Kidney tubule cell (primary cell): Measurements from ENCODE around the gene ARHGAP5.

ENCODE experiments used
- DNase-seq: peaks from one replicate; pipeline ENCODE4 v3.0.0-alpha.2; 2018; ENCODE audit warnings: low spot score

ARHGAP5 gene, protein sequence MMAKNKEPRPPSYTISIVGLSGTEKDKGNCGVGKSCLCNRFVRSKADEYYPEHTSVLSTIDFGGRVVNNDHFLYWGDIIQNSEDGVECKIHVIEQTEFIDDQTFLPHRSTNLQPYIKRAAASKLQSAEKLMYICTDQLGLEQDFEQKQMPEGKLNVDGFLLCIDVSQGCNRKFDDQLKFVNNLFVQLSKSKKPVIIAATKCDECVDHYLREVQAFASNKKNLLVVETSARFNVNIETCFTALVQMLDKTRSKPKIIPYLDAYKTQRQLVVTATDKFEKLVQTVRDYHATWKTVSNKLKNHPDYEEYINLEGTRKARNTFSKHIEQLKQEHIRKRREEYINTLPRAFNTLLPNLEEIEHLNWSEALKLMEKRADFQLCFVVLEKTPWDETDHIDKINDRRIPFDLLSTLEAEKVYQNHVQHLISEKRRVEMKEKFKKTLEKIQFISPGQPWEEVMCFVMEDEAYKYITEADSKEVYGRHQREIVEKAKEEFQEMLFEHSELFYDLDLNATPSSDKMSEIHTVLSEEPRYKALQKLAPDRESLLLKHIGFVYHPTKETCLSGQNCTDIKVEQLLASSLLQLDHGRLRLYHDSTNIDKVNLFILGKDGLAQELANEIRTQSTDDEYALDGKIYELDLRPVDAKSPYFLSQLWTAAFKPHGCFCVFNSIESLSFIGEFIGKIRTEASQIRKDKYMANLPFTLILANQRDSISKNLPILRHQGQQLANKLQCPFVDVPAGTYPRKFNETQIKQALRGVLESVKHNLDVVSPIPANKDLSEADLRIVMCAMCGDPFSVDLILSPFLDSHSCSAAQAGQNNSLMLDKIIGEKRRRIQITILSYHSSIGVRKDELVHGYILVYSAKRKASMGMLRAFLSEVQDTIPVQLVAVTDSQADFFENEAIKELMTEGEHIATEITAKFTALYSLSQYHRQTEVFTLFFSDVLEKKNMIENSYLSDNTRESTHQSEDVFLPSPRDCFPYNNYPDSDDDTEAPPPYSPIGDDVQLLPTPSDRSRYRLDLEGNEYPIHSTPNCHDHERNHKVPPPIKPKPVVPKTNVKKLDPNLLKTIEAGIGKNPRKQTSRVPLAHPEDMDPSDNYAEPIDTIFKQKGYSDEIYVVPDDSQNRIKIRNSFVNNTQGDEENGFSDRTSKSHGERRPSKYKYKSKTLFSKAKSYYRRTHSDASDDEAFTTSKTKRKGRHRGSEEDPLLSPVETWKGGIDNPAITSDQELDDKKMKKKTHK (N-terminal part only)

DNA sequence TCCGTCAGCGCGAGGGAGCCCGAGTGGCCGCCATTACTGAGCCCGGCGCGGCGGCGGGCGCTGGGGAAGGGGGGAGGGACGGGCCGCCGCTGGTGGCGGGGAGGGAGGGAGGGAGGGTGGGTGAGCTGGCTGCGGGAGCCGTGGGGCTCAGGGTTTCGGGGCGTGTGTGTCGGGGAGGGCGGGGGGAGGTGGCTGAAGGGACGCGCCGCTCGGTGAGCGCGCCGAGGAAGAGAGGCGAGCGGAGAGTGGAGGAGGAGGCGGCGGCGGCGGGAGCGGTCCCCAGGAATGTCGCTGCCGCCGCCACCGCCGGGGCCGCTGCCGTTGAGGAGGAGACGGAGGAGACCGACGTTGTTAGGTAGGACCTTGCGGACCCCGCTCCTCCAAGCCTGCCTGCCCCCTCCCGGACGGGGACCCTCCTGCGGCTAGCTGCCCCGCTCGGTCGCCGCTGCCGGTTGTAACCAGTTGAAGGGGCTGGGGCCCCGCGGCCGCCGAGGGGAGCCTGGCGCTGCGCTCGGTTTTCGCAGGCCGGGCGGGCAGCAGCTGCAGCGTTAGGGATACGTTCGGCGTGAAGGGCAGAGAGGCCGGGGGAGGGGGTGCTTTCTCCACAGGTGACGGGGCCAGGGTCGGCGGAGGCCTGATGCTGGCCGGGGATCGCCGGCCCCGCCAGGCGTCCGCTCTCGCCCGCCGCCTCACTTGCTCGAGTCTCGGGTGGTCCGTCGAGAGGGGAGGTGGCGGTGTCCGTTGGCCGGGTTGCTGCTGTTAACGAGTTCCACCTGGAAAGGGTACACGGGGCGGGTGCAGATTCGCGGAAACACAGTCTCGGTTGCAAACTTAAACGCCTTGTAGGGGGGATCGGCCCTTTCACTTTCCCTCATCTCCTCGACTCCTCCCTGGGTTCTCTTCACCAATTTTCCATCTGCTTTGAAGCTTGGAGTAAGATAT lies at the start of gene ARHGAP5:
Gene ARHGAP5 (plus strand): TSS at position 224 of the 942 bp plus-strand sequence. CDS start 13,366 bp downstream, outside the sequence.
- DNase-seq: no peak

DNA sequence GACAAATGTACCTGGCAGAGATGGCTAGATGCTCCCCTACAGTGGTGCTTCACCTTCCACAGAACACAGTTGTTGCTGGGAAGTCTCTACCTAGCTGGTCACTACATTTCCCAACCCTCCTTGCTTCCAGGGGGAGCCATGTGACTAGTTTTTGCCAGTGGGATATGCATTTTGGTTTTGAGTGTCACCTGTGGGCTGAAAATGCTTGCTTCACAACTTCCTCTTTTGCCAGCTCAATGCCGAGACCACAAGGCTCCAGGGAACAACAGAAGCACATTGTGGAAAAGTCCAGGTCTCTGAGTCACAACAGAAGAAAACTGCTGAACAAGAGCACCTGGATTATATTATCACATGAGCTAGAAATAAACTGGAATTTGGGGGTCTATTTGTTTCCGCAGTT lies 48.5 kb upstream of the ARHGAP5 start:
- DNase-seq: peak; percentile 92

DNA sequence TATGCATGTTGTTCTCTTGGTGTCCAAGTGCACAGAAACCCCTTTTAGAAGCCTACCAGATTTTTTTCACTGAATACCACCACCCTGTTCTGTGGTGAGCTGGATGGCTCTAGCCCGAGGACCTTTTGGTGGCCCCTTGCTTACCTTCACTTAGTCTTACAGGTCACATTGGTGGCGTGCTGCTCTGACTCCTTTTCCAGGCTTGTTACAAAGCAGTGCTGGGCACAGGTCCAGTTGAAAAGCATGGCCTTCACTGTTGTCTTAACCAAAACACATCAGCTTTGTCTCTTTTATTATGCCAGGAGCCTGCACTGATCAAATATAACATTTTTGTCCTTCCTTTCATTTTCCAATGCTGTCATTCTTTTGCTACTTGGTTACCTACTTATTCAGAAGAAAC lies 43.6 kb upstream of the ARHGAP5 start:
- DNase-seq: no peak

GRCh38 chr14:32038876-32039275 lies 38.2 kb upstream of the ARHGAP5 start:
- DNase-seq: peak; percentile 15

DNA sequence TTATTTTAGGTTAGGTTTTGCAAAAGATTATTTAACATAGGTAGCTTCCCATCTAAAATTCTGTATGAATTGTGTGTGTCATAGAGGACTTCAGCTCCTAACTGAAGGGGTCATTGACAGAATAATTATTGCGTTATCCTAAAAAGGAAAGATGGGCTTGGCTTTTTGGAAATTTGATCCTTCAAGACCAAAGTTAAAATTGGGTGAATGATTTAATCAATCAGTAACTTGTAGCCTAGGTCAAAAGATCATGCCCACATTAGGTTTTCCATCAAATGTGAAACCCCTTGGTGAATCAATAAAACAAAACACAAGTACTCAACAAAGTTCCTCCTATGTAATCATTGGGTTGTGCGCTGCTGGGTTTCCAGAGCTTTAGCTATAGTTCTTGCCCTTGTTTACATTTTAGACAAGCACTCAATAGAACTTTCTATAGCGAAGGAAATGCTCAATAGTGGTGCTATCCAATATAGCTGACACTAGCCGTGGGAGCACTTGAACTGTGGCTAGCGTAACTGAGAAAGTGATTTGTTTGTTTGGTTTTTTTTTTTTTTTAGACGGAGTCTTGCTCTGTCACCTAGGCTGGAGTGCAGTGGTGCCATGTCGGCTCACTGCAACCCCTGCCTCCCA lies 37.6 kb upstream of the ARHGAP5 start:
- DNase-seq: no peak

GRCh38 chr14:32043624-32044023 lies 33.5 kb upstream of the ARHGAP5 start:
- no peak for DNase-seq

DNA sequence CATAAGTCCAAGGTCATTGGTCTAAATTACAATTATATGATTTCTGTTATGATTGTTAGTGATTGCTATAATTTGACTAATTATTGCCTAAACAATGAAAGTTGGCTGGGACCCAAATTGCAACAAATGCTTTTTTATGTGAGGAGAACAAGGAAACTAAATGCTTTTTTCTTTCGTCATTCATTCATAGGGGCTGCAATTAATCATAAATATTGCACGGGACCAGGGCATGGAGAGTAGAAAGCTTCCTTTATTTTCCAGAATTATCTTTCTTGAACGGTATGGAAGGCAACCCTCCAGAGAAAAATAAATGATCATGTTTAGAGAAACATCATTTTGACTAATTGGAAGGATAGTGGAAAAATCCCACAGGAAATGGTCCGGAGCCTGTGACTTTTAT lies 32.6 kb upstream of the ARHGAP5 start:
- no peak for DNase-seq

- peak; percentile 69 for DNase-seq
Measured at GRCh38 chr14:32047791-32048190, 29.3 kb upstream of the ARHGAP5 start.

GRCh38 chr14:32049361-32050088 lies 27.6 kb upstream of the ARHGAP5 start:
- DNase-seq: peak; percentile 66

DNA sequence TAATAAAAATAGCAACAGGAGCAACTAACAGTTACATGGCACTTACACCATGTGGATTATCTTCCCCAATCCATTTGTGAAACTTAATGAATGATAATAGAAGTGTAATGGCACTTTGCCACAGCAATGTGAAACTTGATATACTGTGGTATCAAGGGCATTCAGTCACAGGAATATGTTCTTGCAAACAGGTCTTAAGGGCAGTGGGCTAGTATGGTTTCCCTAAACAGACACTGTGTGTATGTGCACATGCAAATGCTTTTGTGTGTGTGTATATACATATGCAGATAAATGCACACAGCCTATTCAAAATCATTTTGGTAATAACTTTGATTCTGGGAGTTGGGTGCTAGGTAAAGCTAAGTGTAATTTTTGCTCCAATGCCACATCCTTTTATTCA lies 26.2 kb upstream of the ARHGAP5 start:
- no peak for DNase-seq

GRCh38 chr14:32054536-32054935 lies 22.6 kb upstream of the ARHGAP5 start:
- DNase-seq: no peak

DNA sequence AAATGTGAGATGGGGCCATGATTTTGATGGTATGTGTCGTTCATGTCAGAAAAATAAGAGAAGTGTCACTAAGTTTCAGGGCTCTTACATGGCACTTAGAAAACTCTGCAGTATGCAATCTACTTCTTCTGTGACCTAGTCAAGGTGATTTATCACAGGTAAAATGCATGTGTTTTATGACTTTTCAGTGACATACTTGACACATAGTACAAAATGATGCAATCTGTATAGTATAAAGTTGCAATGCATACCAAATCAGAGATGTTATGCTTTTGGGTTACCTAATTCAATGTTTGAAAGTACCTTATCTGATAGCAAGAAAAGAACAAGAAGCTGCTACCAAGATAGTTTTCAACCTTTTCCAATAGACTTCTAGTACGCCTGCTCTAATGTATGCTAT lies 21.9 kb upstream of the ARHGAP5 start:
- no peak for DNase-seq

GRCh38 chr14:32059702-32060101 lies 17.4 kb upstream of the ARHGAP5 start:
- DNase-seq: no peak

DNA sequence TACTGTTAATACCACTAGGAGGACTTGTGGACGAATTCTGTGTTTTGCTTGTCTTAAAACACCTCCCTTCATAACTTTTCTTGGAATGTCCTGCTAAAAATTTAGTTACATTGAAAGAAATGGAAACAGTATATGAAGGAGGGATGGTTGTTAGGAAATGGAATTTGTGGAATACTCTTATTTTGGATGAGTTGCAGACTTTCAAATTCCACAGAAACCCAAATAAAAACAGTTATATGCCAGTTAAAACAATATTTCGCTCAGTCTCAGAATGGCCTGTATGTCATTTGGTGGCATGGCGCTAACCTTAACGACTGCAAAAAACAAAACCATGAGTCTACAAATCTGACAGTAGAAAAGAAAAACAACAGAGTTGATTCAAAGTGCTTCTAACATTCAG lies 12.2 kb upstream of the ARHGAP5 start:
- DNase-seq: no peak

- no peak for DNase-seq
Measured at GRCh38 chr14:32068708-32069107, 8.4 kb upstream of the ARHGAP5 start.

DNA sequence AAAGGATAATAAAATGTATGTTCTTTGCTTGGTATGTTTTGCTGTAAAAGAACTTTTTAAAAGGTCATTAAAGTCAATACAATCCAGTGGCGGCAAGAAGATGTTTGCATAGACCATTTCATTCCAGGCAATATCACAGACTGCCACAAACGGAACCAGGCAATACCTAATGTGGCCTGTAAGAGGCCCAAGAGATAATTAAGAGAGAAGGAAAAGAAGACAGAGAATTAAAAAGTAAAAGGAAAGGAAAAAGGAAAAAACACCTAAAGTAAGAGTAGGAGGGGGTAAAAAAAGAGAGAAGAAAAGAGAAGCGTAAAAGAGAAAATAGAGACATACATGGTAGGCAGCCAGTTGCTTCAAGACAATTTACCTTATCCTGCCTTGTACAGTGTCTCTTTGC lies 6.8 kb upstream of the ARHGAP5 start:
- no peak for DNase-seq

DNA sequence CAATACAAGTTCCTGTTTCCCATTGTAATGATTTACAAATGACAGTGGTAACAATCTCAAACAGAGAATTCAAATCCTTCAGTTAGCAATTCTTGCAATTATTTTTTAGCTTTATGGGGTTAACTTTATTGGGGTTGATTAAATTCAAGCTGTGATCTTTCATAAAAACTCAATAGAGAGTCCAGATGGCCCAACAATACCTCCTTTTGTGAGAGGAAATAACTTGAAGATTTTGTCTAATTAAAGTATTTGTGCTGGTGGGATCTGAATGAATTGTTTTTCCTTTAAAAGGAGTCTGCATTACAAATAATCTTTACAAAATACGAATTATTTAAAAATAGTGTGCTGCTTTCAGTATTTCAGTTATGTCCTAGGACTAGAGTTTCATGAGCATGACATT lies 4.4 kb upstream of the ARHGAP5 start:
- DNase-seq: no peak

- DNase-seq: peak; percentile 82
Measured at GRCh38 chr14:32073537-32074189, 3.4 kb upstream of the ARHGAP5 start.

DNA sequence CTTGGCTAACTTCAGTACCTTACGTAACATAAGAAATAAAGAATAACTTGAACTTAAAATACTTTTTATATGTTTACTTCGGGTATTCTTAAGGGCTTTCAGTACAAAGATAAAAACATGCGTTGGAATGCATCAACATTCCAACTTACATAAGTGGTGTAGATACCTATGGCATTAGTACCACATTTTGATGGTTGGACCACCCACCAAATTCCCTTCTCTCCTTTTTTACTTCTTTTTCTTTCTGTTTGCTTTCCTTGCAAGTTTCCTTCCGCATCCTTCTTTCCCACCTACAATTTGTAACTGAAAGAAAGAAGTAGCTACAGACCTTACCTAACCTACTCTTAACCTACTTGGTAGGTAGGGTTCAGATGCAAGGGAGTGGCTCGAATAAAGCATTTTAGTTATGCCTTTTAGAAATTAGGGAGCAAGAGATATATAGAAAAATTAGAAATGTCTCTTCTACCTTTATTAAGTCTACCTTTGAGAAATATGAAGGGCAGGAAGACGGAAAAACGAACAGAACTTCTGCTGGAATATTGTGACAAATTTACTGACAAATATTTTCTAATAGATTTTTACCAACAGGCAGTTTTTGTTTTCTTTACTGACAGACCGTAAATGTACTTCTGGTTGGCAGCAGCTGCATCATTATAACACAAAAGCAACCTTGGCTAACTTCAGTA lies 2.1 kb upstream of the ARHGAP5 start:
- DNase-seq: peak; percentile 8
